Activated naive CD8-positive, alpha-beta T cell treated with anti-CD3 and anti-CD28 coated beads for 36 hours (primary cell): ENCODE results near the gene UBE3A. TPM values are rescaled to one million over a fixed set of nuclear protein-coding genes. Genes with fewer than 3 reads are reported as not detected.

Experiments
- DNase-seq: peaks from one replicate; pipeline ENCODE4 v3.0.0; 2021
- H3K27ac Mint-ChIP-seq: one replicate; pipeline ENCODE4 v1.8.0; 2022; ENCODE audit warnings: mild to moderate bottlenecking, moderate library complexity, mixed read lengths
- H3K27me3 Mint-ChIP-seq: one replicate; pipeline ENCODE4 v1.8.0; 2022; ENCODE audit warnings: mild to moderate bottlenecking, mixed read lengths
- H3K36me3 Mint-ChIP-seq: one replicate; pipeline ENCODE4 v1.8.0; 2021; ENCODE audit warnings: mild to moderate bottlenecking, mixed read lengths
- H3K4me1 Mint-ChIP-seq: one replicate; pipeline ENCODE4 v1.8.0; 2021; ENCODE audit warnings: mixed read lengths
- H3K4me3 Mint-ChIP-seq: one replicate; pipeline ENCODE4 v1.8.0; 2022; ENCODE audit warnings: mild to moderate bottlenecking, moderate library complexity, mixed read lengths
- H3K9me3 Mint-ChIP-seq: one replicate; pipeline ENCODE4 v1.8.0; 2022; ENCODE audit warnings: mixed read lengths
- total RNA-seq, 2 experiments: library from RNA; stranded (reverse); gene quantifications; one replicate each; pipeline ENCODE4 v1.2.3, GENCODE V29; 2021

UBE3A gene
- total RNA-seq, 2 experiments from 2014 or later, result 122 to 125 TPM

GRCh38 chr15:25346371-25346770, 92.5 kb downstream of the UBE3A start:
- Mint-ChIP-seq H3K4me3 (no peak overlapping the region), H3K9me3 (peaks cover 30% of the 10 kb centered on the region), H3K27me3 (no peaks in the 10 kb centered on the region), H3K27ac (peak overlapping the region; percentile 38), H3K36me3 (peaks cover 83% of the 10 kb centered on the region), H3K4me1 (peaks cover 6% of the 10 kb centered on the region)
- DNase-seq, result no peak

- H3K9me3 Mint-ChIP-seq, result peaks cover 28% of the 10 kb centered on the region
- H3K4me1 Mint-ChIP-seq, result peaks cover 6% of the 10 kb centered on the region
- H3K27ac Mint-ChIP-seq, result no peak overlapping the region
- H3K4me3 Mint-ChIP-seq, result no peak overlapping the region
- H3K27me3 Mint-ChIP-seq, result no peaks in the 10 kb centered on the region
- DNase-seq, result no peak
- H3K36me3 Mint-ChIP-seq, result peaks cover 79% of the 10 kb centered on the region
Observed at GRCh38 chr15:25345943-25346342, 92.9 kb downstream of the UBE3A start.

GRCh38 chr15:25342629-25343028, 96.2 kb downstream of the UBE3A start:
- DNase-seq, result no peak
- no peak overlapping the region for H3K27ac Mint-ChIP-seq
- H3K9me3 Mint-ChIP-seq, result peaks cover 18% of the 10 kb centered on the region
- H3K36me3 Mint-ChIP-seq, result peaks cover 69% of the 10 kb centered on the region
- no peaks in the 10 kb centered on the region for H3K27me3 Mint-ChIP-seq
- H3K4me1 Mint-ChIP-seq, result peaks cover 6% of the 10 kb centered on the region
- no peak overlapping the region for H3K4me3 Mint-ChIP-seq

GRCh38 chr15:25339431-25339830, 99.4 kb downstream of the UBE3A start:
- Mint-ChIP-seq H3K4me1 (no peaks in the 10 kb centered on the region), H3K9me3 (peaks cover 16% of the 10 kb centered on the region), H3K27me3 (no peaks in the 10 kb centered on the region), H3K27ac (no peak overlapping the region), H3K4me3 (no peak overlapping the region), H3K36me3 (peaks cover 67% of the 10 kb centered on the region)
- DNase-seq, result no peak

- Mint-ChIP-seq H3K27ac (no peak overlapping the region), H3K4me3 (no peak overlapping the region), H3K36me3 (peaks cover 83% of the 10 kb centered on the region), H3K9me3 (peaks cover 24% of the 10 kb centered on the region), H3K4me1 (peaks cover 2% of the 10 kb centered on the region), H3K27me3 (no peaks in the 10 kb centered on the region)
- no peak for DNase-seq
Observed at GRCh38 chr15:25335279-25335678, 103.5 kb downstream of the UBE3A start.

- Mint-ChIP-seq H3K36me3 (peaks cover 80% of the 10 kb centered on the region), H3K9me3 (peaks cover 22% of the 10 kb centered on the region), H3K4me1 (peaks cover 6% of the 10 kb centered on the region), H3K27me3 (no peaks in the 10 kb centered on the region), H3K4me3 (no peak overlapping the region), H3K27ac (no peak overlapping the region)
- DNase-seq, result no peak
Observed at GRCh38 chr15:25333049-25333448, 105.8 kb downstream of the UBE3A start.

- Mint-ChIP-seq H3K4me1 (peaks cover 6% of the 10 kb centered on the region), H3K9me3 (peaks cover 24% of the 10 kb centered on the region), H3K36me3 (peaks cover 84% of the 10 kb centered on the region), H3K4me3 (no peak overlapping the region), H3K27ac (no peak overlapping the region), H3K27me3 (no peaks in the 10 kb centered on the region)
- DNase-seq, result no peak
Observed at GRCh38 chr15:25332306-25332705, 106.5 kb downstream of the UBE3A start.

- H3K36me3 Mint-ChIP-seq, result peaks cover 83% of the 10 kb centered on the region
- H3K9me3 Mint-ChIP-seq, result peaks cover 27% of the 10 kb centered on the region
Observed at GRCh38 chr15:25331860-25332259, 107.0 kb downstream of the UBE3A start.

GRCh38 chr15:25331404-25331803, 107.4 kb downstream of the UBE3A start:
- no peak overlapping the region for H3K4me3 Mint-ChIP-seq
- H3K9me3 Mint-ChIP-seq, result peaks cover 27% of the 10 kb centered on the region
- peaks cover 6% of the 10 kb centered on the region for H3K4me1 Mint-ChIP-seq
- H3K27ac Mint-ChIP-seq, result no peak overlapping the region
- H3K36me3 Mint-ChIP-seq, result peaks cover 84% of the 10 kb centered on the region
- no peak for DNase-seq
- H3K27me3 Mint-ChIP-seq, result no peaks in the 10 kb centered on the region

More at GRCh38 chr15:25331860-25332259, 107.0 kb downstream of the UBE3A start:
- Mint-ChIP-seq H3K27me3 (no peaks in the 10 kb centered on the region), H3K27ac (no peak overlapping the region), H3K4me1 (peaks cover 6% of the 10 kb centered on the region), H3K4me3 (no peak overlapping the region)
- DNase-seq, result no peak

- Mint-ChIP-seq H3K4me3 (no peak overlapping the region), H3K9me3 (peaks cover 18% of the 10 kb centered on the region), H3K36me3 (peaks cover 82% of the 10 kb centered on the region), H3K27ac (no peak overlapping the region), H3K4me1 (peaks cover 6% of the 10 kb centered on the region), H3K27me3 (no peaks in the 10 kb centered on the region)
- DNase-seq, result no peak
Observed at GRCh38 chr15:25329696-25330095, 109.1 kb downstream of the UBE3A start.

- Mint-ChIP-seq H3K4me3 (no peak overlapping the region), H3K36me3 (peaks cover 83% of the 10 kb centered on the region), H3K9me3 (peaks cover 25% of the 10 kb centered on the region), H3K27me3 (no peaks in the 10 kb centered on the region), H3K4me1 (peaks cover 6% of the 10 kb centered on the region), H3K27ac (no peak overlapping the region)
- no peak for DNase-seq
Observed at GRCh38 chr15:25327686-25328085, 111.1 kb downstream of the UBE3A start.

GRCh38 chr15:25325187-25325586, 113.6 kb downstream of the UBE3A start:
- no peaks in the 10 kb centered on the region for H3K27me3 Mint-ChIP-seq
- H3K27ac Mint-ChIP-seq, result no peak overlapping the region
- H3K36me3 Mint-ChIP-seq, result peaks cover 78% of the 10 kb centered on the region
- peaks cover 31% of the 10 kb centered on the region for H3K9me3 Mint-ChIP-seq
- H3K4me1 Mint-ChIP-seq, result peaks cover 3% of the 10 kb centered on the region
- H3K4me3 Mint-ChIP-seq, result no peak overlapping the region
- no peak for DNase-seq

GRCh38 chr15:25323420-25323819, 115.4 kb downstream of the UBE3A start:
- Mint-ChIP-seq H3K27me3 (no peaks in the 10 kb centered on the region), H3K27ac (no peak overlapping the region), H3K4me1 (peaks cover under 1% of the 10 kb centered on the region), H3K4me3 (no peak overlapping the region), H3K36me3 (peaks cover 67% of the 10 kb centered on the region), H3K9me3 (peaks cover 45% of the 10 kb centered on the region)
- DNase-seq, result no peak

GRCh38 chr15:25287823-25288222, 151.0 kb downstream of the UBE3A start:
- H3K9me3 Mint-ChIP-seq, result peaks cover 18% of the 10 kb centered on the region
- H3K4me3 Mint-ChIP-seq, result no peak overlapping the region
- DNase-seq, result no peak
- no peaks in the 10 kb centered on the region for H3K27me3 Mint-ChIP-seq
- peaks cover 7% of the 10 kb centered on the region for H3K36me3 Mint-ChIP-seq
- no peak overlapping the region for H3K27ac Mint-ChIP-seq
- no peaks in the 10 kb centered on the region for H3K4me1 Mint-ChIP-seq
